GM21360 (cell line): ENCODE results near the gene FAS.

Experiments used
- ATAC-seq: cut with Tn5 transposase; IDR thresholded peaks from one replicate; pipeline ENCODE4 v1.9.1; 2021; ENCODE audit warnings: mild to moderate bottlenecking, moderate library complexity; ENCODE audit not compliant: unreplicated experiment

Gene FAS

GRCh38 chr10:88971221-88972061, 19.2 kb upstream of the FAS start:
- no peak for ATAC-seq

DNA sequence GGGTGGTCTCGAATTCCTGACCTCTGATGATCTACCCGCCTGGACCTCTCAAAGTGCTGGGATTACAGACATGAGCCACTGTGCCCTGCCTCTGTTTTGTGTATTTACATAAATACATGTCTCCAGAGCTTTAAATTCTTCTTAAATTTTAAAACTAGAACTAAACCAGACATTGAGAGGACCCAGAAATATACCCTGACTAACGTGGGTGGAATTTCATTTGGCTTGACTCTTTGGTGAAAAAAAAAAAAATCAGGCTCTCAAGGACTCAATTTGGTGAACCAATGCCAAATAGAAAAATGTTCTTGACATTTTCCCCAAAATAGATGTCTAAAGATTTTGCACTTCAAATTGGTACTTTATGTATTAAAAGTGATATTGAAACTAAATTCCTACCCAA, 16.6 kb upstream of the FAS start:
- no peak for ATAC-seq

DNA sequence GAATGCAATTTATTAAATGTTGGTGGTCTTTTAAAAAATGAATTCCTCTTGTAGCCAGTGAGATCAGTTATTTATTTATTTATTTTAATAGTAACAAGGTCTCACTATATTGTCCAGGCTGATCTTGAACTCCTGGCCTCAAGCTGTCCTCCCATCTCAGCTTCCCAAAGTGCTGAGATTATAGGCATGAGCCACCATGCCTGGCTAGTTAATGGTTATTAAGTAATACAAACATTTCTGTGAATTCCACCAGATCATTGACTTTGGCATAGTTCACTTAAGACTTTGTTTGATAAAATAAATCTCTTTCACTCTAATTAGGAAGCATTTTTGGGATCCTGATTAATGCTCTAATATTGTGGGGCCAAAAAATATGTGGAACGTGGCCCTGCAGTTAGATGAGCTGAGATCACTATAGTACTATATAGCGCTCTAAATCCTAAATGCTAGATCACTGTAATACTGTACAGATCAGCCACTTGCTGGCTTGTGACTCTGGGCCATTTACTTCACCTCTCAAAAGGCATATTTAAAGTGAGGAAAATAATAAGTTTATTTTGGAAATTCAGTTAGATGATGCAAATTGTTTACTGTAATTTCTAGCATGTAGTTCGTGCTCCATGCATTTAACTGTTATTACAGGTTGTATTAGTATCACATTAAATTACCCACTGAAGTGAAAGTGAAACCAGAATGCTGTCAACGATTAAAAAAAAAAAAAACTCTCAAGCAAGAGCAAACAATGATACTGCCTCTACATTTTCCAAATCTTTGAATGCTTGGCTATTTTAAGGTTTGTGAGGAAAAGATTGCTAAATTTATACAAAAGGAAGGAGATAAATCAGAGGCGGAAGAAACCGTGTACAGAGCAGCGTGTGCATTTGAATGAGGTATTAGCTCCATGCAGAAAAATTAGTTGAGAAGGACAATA, 15.9 kb upstream of the FAS start:
- no peak for ATAC-seq

DNA sequence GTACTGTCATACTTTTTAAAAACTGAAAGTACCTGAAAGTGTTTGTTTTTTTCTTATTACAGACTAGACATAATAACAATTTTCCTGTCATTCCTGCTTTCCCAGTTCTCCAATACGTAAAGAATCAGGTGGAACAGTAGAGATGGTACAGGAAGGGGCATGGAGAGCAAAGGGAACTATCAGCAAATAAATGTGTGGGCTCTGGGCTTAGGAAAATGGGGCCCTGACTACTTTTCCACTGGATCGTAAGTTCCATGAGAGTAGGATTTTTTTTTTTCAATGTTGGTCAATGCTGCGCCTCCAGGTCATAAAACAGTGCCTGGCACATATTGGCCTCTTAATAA, 15.2 kb upstream of the FAS start:
- ATAC-seq: no peak

GRCh38 chr10:88978463-88978862, 12.1 kb upstream of the FAS start:
- no peak for ATAC-seq

- no peak for ATAC-seq
These were observed 11.4 kb upstream of the FAS start for GRCh38 chr10:88979153-88979562.

- ATAC-seq: no peak
These were observed 11.0 kb upstream of the FAS start for GRCh38 chr10:88979603-88980002.

DNA sequence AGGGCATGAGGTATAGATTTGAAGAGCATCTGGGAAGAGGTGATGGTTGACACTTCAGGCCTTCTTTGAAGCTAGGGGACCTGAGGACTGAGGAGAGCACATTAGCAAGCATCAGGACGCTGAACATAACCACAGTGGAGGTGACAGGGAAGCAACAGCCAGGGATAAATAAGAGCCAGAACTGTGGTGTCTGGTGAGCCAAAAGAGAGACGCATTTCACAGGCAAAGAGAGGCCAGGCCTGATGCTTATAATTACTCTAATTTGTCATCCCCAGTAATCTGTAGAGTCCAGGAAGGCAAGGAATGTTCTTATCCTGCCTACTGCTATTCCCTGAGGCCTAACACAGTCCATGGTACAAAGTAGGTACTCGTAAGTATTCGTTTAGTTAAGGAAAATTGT, 10.4 kb upstream of the FAS start:
- ATAC-seq: no peak

DNA sequence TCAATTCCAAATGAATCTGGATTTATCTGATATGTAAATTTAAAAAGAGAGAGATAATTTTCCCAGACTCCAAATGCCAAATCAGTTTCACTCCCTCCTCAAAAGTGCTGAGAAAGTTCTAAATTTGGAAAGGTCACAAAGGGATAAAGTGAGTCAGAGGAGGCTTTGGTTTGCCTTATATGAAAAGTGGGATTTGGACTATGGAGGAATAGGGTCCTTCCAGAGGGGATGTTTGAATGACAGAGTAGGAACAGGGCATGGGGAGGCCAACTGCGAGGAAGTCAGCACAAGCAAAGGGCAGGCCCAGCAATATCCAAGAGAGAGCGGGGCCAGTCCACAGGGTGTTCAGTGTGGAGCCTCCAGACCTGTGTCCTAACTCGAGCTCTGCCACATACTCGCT, 9.8 kb upstream of the FAS start:
- ATAC-seq: no peak

DNA sequence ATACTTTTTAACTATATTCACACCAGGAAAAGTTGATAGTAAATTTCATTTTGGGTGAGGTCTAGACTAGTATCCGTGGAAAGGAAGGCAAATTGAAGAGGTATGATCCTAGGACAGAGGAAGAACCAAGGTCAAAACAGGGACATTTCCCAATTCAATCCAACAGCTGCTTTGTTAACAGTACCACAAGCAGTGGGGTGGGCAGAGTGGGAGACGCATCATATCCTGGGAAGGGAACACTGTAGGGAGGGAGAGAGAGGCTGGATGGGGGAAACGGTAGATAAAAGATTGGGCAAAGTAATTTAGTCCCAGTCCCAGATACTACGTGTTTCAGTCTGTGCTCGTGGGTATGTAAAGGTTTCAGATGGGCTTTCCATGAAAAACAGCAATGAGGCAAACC, 9.2 kb upstream of the FAS start:
- no peak for ATAC-seq

GRCh38 chr10:88982366-88982765, 8.2 kb upstream of the FAS start:
- ATAC-seq: no peak

GRCh38 chr10:88983206-88983605, 7.4 kb upstream of the FAS start:
- no peak for ATAC-seq

GRCh38 chr10:88983939-88984338, 6.7 kb upstream of the FAS start:
- no peak for ATAC-seq

GRCh38 chr10:88984525-88984924, 6.1 kb upstream of the FAS start:
- ATAC-seq: no peak

- ATAC-seq: no peak
These were observed 3.9 kb upstream of the FAS start for GRCh38 chr10:88986549-88987242.

- no peak for ATAC-seq
These were observed 3.3 kb upstream of the FAS start for GRCh38 chr10:88987243-88987725.

GRCh38 chr10:88987840-88988239, 2.8 kb upstream of the FAS start:
- ATAC-seq: no peak

DNA sequence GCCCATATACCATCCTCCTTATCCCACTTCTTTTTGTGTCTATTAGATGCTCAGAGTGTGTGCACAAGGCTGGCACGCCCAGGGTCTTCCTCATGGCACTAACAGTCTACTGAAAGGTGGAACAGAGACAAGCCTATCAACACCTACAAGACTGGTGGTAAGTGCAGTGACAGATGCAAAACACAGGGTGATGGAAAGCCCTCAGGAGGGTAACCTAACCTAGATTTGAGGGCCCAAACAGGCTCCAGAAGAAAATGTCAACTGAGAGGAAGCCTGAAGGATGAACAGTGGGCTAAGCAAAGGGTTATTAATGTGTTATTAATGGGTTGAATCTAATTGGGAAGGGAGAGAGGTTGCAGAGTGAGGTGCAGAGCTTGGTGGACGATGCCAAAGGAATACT, 1.2 kb upstream of the FAS start:
- no peak for ATAC-seq

- ATAC-seq: peak; percentile 1
These were observed 694 bp upstream of the FAS start for GRCh38 chr10:88989824-88990383.

DNA sequence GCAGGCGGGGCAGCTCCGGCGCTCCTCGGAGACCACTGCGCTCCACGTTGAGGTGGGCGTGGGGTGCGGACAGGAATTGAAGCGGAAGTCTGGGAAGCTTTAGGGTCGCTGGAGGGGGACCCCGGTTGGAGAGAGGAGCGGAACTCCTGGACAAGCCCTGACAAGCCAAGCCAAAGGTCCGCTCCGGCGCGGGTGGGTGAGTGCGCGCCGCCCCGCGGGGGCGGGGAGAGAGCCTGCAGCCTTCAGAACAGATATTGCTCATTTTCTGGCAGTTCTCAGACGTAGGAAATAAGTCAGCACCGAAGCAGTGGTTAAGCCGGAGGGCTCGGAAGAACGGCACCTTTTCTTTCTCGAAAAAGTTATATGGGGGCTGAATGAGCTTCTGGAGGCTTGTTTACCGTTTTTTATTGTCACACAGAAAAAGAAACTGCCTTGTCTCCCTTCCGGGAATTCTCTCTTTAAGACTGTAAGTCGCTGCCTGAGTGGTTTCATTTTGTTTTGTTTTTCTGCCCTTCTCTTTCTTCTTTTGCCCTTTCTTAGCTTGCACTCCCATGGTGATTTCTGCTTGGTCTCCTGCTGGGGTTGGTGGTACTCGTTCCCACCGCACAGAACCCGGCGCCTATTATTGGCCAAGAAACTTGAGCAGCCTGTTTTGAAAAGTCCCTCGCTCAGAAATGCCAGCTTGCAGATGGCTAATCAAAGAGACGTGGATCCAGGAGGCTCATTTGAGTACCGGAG, 732 bp downstream of the FAS start:
- peak; percentile 29 for ATAC-seq
